GM21390 (cell line): ENCODE results near the gene GPR34.
"Not testable (repeated sequence)": the region's sequence is repeated elsewhere in the genome, so short reads cannot be mapped to it uniquely, and the experiment has no call there.

Experiments
- ATAC-seq: cut with Tn5 transposase; IDR thresholded peaks from one replicate; pipeline ENCODE4 v1.9.1; 2021; ENCODE audit not compliant: unreplicated experiment

GPR34 gene, protein sequence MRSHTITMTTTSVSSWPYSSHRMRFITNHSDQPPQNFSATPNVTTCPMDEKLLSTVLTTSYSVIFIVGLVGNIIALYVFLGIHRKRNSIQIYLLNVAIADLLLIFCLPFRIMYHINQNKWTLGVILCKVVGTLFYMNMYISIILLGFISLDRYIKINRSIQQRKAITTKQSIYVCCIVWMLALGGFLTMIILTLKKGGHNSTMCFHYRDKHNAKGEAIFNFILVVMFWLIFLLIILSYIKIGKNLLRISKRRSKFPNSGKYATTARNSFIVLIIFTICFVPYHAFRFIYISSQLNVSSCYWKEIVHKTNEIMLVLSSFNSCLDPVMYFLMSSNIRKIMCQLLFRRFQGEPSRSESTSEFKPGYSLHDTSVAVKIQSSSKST

DNA sequence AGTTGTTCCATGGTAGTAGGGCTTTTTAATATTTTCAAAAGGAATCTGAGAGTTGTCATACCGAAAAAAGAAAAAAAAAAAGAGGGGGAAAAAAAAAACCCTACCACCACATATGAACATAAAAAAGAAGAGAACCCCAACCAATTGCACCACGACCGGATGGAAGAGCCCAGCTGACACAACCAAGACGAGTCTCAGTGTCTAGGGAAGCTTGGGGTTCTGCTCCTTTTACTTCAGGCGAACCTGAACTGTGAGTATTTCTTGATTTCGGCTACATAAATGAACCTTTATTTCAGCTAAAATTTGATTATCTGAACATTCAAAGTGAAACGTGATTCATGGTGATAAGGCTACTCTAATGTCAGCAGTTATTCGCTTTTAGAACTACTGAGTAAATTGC, at the start of gene GPR34:
Gene GPR34 (plus strand): TSS at position 139 of the 400 bp plus-strand sequence. CDS start 6,661 bp downstream, outside the sequence.
- no peak for ATAC-seq

DNA sequence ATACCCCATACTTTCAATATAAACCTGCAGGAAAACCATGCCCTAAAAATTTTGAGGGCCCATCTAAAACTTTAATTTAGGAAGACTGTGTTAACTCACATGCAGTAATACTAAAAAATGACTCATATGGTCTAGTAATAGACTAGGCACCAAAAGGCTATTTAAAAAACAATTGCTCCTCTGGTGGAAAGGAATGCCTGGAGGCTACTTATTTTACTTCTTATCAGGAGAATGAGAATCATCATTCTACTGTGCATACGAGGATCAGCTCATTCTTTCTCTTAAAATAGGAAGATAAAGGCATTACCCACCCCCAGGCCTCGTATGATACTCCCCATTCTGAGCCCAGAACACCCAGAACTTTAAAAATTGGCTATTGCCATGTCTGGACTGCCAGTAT, 42.6 kb upstream of the GPR34 start:
- ATAC-seq: not testable (repeated sequence)

DNA sequence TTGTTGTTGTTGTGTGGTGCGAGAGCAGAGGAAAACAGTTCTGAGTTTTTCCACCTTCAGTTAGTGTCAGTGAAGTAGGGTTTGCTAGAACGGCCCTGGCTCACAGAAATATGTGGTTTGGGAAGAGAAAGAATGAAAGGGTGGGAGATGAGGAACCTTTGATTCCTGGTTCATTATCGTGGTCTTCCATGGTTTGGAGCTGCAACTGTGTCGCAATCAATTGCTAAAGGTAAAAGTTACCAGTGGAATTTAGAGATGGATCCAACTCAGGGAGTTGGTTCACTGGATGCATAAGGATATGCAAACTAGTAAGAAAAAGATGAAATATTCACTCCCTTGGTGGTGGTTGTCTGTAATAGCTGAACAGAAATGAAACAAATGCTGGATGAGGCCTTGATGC, 35.6 kb upstream of the GPR34 start:
- no peak for ATAC-seq

DNA sequence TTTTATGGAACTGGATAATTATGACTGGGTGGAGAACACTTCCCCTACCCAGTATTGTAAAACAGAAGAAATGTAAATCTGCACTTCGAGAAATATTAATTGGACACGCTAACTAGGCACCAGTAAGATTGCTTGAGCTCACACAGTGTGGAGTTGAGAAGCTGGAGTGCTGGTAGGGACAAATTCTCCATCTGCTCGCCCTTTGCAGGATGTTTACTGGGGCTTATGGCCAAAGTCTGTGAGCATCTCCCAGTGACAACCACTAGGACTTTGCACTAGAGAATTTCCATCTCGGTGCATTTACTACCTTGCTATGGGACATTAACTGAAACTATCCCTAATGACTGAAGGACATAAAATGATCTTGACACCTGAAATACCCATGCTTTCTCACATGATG, 33.7 kb upstream of the GPR34 start:
- ATAC-seq: no peak

DNA sequence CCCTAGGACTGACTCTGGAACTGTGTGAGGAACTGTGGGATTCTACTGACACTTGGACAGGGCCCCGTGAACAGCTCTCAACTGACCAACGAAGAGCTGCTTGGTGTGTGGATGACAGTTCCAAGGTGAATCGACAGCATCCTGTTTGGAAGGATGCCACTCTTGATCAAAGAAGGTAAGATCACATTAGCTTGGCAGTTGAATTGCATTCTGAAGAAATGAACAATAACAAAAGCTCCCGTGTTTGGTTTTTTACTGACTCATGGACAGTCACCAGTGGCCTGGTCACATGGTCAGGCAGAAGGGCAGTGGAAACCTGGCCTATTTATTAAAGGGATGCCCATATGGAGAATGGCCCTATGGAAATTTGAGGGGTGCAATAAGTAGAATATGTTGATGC, 33.1 kb upstream of the GPR34 start:
- no peak for ATAC-seq

DNA sequence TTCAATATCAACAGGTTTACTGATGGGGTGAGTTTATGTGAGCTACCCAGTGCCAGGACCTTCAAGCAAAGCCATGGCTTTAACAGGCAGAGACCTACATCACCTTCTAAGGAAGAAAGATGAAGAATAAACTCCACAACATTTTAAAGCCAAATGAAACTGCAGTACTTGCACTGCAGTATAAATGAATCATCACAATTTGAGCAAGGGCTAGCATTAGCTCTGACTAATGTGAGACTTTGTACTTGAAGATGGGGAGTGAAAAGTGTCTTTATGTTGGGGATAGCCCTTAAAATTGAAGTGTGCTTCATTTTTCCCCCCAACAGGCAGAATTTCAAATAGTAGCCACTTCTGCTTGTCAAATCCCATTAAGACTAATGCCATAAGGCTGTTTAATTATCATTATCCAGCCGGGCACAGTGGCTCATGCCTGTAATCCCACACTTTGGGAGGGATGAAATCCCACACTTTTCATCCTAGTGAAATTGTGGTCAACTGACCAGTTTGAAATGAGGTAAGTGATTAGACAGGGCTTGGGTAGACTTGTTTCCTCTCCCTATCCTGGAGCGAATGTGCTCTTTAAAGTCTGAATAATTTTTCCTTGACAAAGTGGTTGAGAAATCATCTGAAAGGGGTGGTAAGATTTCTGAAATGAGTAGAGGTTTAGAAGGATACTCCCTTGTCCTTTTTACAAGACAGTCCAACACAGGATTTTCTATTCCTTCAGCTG, 27.2 kb upstream of the GPR34 start:
- no peak for ATAC-seq

DNA sequence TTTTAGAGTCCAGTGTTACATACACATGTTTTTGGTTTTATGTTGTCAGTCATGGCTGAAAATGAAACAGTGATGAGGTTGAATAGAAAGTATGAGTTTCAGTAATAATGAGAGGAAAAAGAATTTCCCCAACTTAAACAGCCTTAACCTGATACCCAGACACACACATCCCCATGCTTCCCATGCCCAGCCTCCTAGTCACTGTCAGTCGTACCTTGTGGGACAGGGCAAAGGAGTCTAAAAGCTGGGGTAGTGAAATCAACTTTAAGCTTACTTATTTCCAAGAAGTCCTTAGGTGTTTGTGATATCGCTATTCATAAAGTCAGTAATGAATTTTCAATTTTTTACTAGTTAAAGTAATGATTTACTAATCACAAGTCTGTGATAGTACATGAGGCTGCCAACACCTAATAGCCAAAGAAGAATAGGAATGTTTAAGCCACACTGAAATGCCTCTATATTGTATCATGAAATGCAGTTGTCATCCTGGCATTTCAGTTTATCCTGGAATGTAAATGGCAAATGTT, 24.3 kb upstream of the GPR34 start:
- peak; percentile 97 for ATAC-seq

DNA sequence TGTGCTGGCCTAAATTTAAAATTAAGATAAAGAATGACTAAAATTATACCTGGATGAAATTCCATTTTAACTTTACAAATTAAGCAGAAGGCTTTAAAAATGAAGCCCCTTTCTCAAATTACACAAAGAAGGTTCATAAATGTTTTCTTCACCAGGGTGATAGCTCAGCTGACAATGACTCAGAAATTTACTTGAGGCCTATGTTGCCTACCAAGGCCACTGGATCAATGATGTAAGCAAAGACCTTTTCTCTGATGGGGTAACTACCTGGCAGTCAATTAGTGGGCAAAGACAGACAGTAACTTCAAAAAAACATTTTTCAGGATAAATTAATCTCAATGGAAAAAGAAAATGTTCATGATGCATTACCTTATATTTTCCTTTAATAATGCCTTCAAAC, 23.9 kb upstream of the GPR34 start:
- no peak for ATAC-seq

DNA sequence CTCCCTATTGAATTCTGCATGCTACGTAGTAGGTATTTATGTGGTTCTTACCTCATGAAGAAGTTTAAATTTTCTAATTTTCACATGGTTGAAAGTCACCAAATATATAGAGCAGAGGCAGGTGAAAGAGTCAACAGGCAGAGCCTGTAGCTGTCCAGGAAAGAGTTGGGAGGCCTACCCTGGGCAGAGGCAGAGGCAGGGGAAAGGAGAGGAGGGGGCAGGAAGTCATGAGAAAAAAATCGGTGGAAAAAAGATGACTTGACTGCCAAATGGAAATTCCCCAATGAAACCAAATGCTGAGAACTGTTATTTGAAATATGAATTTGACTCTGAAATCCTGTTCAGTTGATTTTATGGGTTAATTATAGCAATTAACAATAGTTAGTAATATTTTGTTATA, 23.1 kb upstream of the GPR34 start:
- no peak for ATAC-seq

DNA sequence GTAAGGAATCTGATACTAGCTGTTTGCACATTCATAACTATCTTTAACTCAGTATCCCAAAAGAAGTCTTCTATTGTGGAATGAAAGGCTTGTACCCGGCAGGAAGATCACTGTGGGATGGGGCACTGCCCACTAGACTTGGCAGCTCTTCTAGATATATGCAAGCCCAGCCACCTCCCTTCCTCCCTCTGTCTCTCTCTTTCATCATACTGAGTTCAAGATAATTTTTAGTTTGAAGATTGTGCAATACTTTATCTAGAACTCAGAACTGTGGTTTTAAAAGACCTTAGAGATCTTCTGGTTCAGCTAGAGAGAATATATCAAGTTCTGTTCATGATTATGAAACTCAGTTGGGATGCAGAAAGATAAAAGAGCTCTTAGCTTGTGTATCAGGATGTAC, 22.5 kb upstream of the GPR34 start:
- no peak for ATAC-seq

DNA sequence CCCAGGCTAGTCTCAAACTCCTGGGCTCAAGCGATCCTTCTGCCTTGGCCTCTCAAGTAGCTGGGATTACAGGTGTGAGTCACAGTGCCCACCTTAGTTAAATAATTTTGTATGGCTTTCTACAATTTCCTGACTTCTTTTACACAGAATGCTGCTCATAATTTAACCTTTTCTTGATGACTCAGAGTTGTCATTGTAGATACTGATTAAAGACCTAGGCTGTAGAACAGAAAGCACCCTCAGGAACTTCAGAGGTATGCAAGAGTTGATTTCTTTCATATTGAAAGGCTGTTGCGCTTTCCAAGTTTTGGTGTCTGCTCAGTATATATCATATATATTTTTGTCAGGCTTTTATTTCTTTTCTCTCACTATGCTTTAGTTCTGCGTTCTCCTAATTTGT, 21.1 kb upstream of the GPR34 start:
- ATAC-seq: no peak

DNA sequence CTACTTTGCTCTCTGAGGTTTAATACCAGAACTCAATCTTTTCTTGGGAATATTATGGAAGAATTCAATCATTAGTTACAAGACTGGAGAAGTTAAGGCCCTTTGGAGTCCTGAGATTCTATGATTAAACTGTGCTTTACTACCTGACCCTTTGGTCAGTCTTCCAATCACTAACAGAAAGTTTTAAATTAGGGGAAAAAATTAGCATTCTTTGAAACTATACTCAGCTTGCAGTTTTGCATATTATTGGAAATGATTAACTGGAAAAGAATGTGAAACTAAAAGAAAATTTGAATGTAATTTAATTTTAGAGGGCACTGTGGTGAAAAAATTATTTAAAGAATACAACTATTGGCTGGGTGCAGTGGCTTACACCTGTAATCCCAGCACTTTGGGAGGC, 18.7 kb upstream of the GPR34 start:
- ATAC-seq: no peak

DNA sequence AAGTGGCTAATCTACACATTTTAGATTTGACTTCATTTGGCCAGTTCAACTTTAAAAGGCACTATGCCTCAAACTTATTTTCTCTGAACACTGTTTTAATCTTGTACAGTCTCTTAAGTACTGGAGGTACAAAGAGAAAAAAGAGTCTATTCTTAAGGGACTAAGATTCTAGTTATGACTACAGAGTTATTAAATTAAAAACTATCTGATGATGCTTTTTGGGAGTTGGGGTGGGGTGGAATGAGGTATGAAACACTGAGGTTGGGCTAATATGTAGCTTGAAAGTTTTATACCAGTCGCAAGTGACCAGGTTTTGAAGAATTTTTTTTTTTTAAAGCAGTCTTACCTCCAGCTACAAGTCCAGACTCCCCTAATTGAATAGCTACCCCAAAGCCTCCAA, 17.7 kb upstream of the GPR34 start:
- no peak for ATAC-seq

DNA sequence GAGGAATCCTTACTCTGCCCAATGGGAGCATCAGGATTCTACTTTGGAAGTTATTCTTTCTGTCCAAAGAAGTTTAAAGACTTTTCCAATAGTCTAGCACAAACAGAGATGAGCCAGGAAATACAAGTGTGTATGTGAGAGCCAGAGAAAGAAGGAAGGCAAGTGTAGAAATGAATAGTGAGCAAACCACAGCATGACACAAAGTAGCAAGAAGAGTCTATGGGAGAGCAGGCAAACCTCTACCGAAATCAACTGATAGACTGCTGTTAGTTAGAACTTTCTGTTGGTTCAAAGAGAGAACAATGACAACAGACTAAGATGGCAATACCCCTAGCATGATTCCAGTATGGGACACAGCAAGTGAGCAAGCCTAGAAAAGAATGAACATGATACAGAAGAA, 16.1 kb upstream of the GPR34 start:
- ATAC-seq: no peak

DNA sequence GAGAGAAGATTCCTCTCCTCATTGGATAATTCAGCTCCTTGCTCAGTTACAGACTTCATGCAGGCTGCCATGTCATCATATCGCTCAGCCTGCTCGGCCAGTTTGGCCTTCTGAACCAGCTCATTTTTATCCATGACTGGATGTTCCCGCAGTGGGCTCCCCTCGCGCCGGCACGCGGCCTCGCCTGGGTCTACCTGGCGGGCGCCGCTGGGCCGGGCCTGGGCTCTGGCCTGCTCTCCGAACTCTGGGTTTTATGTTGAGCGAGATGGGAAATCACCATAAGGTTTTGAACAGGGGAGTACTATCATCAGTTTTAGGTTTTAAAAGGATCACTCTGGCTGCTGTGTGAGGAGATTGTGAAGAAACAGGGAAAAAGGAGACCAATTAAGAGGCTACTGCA, 12.4 kb upstream of the GPR34 start:
- ATAC-seq: not testable (repeated sequence)

DNA sequence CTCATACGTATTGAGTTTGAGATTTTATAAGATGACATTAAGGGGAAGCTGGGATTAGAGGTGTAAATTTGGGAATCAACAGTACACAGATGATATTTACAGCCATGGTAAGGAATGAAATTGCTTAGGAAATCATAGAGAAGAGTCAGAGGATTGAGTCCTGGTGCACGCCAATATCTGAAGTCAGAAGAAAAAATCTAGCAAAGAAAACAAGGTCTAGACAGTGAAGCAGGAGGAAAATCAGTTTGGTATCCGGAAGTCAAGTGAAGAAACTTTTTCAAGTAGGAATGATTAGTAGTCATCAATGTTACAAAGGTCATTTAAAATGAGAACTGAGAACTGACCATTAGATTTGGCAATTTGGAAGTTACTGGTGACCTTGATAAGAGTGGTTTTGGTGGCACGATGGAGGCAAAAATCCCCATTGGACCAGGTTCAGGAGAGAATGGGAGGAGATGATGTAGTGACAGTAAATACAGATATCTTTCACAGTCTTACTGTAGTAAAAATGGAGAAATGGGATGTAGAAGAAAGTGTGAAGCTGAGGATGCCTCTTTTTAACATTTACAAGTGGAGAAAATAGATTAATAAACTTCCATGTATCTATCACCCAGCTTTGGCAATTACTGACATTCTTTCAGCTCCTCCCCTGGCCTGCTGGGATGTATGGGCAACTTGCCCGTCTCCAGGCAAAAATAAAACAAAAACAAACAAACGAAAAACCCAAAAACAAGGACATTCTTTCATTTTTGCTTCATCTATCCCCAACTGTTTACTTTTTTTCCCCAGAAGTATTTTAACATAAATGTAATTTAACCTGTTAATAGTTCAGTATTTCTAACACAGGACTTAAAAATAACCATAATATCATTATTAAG, 11.4 kb upstream of the GPR34 start:
- no peak for ATAC-seq

DNA sequence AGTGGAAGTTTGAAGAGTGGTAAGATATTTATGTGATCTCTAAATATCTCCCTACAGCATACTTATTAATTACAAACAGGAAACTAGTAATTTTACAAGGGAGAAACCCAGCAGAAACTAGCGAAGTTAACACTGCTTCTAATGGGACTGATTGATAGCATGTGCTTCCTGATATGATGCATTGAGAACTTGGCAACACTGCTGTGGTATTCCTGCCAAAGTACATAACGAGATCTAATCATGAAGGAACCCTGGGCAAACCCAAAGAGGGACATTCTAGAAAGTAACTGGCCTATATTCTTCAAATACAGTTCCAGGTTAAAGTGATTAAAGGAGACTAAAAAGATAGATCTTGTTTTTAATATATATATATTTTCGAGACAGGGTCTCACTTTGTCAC, 4.6 kb upstream of the GPR34 start:
- ATAC-seq: no peak

DNA sequence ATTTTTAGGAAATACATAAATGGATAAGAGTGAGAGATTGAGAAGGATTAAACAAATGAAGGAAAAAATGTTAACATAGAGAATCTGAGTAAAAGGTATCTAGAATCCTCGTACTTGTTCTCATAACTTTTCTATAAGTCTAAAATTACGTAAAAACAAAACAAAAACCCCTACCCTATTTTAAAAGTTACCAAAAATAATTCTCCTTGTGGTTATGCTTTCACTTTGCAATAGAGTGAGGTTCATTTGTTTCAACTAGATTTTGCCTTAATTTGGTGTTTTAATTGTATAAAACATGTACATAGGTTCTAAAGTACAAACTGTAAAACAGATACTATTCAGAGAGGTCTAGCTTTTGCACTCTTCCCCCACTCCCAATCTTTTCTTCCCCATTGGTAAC, 3.8 kb upstream of the GPR34 start:
- ATAC-seq: no peak

DNA sequence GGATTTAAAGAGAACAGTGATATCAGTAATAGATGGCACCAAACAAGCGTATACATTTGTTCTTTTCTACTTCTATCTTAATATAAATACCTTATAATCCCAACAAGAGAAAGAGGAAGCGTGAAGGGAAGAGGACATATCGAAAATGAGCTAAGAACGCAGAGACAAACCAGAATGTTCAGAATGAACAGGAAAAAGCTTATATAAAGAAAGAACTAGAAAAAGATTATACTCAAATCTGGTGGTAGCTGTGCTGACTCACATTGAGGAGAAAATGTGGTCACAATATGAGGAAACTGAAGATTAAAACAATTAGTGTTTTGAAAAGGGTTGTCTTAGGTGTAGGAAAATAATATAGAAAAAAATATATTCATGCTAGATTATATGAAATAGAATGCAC, 2.0 kb upstream of the GPR34 start:
- no peak for ATAC-seq

DNA sequence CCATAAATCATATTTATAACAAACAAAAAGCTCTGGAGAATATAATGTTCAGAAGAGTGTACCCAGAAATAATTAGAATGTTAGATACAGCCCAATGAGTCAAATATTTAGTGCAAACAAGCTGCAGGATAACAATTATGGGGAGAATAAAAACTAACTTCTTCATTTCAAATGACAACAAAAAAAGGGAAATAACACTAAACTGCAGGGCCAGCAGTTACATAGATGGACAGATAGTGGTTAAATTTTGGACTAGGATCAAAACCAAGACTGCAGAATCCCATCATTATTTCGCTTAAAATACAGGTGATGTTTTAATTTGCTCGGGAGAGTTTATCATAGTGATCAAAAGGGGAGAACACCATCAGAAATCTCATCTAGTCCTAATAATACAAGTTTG, 617 bp upstream of the GPR34 start:
- no peak for ATAC-seq

DNA sequence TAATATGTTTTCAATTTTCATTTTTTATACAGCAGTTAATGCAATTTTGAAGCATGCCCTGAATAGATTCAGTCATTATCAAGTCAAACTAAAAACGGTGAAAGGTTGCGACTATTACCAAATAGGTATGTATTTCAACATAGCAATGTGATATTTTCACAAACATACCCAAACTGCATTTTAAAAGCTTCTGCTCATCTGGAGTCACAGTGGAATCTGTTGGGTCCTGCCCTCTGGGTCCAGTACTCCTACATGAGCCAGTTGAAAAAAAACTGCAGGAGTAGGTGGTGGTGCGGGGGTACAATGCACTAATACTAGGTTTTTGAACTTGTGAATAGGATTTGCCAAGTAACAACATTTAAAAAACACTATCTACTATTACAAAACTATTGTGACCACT, 938 bp downstream of the GPR34 start:
- no peak for ATAC-seq
